ENCODE measurements around the gene CSHL1. TPM values are rescaled to one million over a fixed set of nuclear protein-coding genes. Genes with fewer than 3 reads are reported as not detected.

The CSHL1 gene
- not detected in 2 replicates for total RNA-seq

DNA sequence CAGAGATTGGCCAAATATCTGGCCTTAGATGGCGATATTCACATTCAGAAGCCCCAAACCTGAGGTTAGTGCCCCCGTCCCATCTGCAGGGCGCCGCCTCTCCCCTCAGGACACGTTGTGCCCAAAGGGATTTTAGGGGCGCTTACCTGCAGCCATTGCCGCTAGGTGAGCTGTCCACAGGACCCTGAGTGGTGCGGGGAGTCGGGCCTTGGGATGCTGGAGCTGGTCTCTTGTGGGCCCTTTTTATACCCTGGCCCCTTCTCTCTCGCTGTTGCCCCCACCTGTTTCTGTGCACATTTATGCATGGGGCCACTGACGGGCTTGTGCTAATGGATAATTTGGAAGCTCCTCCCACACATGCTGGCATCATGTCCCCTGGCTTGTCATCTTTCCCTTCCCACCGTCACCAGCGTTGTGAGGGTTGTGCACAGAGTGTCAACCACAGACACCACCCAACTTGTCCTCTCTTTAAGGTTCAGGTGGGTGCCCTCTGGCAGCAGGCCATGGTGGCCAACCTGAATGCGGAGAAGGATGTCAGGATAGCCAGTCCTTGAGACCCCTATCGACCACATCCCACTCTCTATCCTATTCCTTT is at the start of gene CSHL1:
Gene CSHL1, minus strand, starts transcription at position 218 of the 595 bp plus-strand sequence. Its CDS starts 62 bp downstream, at position 156.
- intact Hi-C loops (cut with micrococcal nuclease): loop anchor here (2.0 kb wide), 1 partner anchor 36 kb away; no protein-coding TSS in a partner anchor

DNA sequence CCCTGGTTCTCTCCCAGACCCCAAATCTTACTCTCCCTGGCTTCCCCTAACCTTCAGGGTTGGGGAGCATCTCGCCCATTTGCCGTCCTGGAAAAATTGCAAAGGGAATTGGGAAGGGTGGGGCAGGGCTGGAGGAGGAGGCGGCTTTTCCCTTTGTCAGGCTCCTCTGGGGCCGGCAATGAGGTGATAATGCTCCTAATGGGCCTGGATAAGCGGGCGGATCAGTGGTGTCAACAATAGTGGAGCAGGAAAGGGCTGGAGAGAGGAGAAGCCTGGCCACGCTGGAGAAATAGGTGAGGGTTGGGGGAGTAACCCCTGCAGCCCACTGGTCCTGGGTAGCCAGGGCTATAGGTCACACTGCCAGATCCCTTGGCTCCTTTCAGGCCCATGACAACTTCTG is 49.4 kb upstream of the CSHL1 start:
- intact Hi-C loops (cut with micrococcal nuclease): no loop called here

DNA sequence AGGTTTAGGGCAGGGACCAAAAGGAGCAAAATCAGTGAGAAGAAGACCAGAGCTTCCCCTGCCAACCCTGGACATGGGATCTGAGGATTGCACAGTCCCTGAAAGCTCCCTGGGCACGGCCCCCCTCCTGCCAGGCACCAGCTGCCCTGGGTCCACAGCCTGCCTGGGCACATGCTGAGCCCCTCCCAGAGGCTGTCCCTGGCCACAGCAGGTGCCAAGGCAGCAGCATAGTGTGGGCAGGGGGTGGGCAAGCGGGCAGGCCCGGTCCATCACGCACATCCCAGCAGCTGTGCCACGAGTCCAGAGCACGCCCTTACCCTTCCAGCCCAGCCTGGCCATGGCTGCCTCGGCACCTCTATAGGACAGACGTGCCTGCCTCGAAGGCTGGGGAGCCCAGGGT is 48.9 kb upstream of the CSHL1 start:
- intact Hi-C loops (cut with micrococcal nuclease): no loop called here

DNA sequence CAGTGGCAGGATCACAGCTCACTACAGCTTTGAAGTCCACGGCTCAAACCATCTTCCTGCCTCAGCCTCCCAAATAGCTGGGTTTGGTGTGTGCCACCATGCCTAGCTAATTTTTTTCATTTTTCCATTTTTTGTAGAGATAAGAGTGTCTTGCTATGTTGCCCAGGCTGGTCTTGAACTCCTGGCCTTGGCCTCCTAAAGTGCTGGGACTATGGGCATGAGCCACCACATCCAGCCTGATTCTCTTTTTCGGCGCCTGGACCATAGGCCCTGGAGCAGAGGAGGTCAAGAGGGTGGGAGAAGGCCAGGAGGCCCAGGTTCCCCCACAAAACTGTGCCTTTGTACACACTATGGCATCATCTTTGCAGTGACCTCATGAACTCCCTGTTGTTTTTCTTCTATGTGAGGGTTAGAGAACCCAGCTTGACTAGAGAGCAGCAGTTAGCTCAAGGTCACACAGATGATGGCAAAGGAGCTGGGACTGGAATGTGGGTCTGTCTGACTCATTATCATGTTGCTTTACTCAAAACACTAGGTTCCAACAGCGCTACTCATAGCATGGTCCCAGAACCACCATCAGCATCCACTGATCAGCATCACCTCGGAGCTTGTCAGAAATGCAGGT is 45.4 kb upstream of the CSHL1 start:
- intact Hi-C loops (cut with micrococcal nuclease): no loop called here

DNA sequence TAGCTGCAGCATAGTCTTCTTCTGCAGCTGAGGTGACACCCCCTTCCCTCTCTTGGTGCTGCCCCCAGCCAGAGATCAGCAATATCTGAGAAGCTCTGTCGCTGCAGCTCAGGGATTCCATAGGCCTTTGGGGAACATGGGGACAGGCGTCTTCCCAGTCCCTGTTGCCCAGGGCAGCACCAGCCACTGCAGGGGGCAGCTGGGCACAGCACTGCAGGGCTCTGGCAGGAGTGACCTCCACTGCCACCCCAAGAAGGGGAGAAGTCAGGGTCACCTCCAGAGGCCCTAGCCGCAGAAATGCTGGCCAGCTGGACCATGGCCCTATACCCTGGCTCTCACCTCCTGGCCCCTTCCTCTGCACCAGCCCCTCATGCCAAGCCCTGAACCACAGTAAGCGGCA is 44.7 kb upstream of the CSHL1 start:
- intact Hi-C loops (cut with micrococcal nuclease): no loop called here

DNA sequence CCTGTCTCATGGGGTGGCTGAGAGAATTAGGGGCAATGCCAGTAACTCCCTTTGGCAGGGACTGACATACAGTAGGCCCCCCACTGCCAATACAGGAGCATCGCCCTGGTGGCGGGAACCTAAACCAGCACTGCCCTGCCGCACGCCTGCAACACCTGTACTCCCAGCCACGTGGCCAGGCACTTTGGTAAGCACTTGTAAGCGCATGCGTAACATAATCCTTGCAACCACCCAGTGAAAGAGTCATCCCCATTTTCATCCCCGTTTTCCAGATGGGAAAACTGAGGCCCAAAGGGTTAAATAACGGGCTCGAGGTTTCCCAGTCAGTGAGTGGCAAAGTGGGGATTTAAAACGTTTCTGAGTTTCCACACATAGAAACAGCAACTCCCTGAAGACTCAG is 44.2 kb upstream of the CSHL1 start:
- intact Hi-C loops (cut with micrococcal nuclease): no loop called here

DNA sequence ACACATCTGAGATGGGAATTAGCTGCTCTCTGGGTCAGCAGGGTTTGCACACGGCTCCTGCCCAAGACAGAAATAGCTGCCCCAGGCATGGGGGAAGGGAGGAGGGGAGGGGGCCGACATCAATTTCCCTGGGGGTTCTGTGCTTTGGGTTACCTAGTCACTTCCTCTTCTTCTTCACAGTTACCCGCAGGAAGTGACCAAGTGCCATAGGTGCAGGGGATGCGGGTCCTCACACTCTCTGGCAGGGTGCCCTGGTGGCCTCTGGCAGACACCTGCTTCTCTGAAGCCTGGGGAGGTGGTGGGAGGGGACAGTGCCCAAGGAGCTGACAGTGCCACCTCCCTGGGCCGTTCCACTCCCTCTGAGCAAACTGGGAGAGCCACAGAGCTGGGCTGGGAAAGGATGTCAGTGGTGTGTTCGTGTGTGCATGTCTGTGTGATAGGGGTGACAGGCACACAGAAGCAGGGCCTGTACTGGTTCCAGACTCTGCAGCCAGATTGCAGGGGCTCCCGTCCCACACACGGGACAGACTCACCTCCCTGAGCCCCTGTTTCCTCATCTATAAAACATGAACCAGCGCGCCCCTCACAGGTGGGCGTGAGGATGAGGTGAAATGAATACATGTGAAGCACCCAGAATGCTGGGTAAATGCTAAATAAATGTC is 43.5 kb upstream of the CSHL1 start:
- intact Hi-C loops (cut with micrococcal nuclease): no loop called here

DNA sequence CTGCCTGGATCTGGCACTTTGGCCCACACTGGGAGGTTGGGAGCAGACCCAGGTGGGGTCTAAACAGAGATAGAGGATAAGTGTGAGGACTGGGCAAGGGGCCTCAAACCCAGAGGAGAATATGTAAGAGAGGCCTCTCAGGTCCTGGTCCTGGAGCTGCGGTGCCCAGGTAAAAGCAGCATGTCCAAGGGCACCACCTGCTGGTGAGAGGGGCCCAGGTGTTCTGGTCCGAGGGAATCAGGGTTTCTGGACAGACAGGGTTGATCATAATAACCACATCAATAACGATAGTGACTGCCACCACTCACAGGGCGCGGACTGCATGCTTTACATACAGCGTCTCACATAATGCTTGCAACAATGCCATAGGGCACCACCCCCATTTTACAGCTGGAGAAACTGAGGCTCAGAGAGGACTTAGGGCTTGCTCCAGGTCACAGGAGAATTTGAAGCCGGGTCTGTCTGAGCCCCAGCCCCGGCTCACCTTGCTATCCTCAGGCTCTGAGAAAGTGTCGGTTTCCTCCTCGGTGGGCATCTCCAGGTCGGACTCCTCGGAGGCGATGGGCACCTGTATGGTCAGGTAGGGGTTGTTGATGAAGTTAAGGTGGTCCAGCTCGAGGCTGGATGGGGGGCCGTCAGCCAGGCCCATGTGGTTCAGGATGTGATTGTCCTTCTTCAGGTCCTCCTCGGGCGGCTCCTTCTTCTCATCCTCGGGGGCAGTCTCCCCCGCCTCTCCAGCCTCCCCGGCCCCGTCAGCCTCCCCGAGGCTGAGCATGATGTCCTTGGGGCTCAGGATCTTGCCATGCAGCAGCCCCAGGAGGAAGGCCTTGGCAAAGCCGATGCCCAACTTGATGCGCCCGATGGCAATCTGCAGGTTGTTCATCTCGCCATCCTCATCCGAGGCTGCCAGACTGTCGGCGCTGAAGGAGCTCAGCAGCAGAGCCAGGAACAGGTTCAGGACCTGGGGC is 40.2 kb upstream of the CSHL1 start:
- intact Hi-C loops (cut with micrococcal nuclease): no loop called here

DNA sequence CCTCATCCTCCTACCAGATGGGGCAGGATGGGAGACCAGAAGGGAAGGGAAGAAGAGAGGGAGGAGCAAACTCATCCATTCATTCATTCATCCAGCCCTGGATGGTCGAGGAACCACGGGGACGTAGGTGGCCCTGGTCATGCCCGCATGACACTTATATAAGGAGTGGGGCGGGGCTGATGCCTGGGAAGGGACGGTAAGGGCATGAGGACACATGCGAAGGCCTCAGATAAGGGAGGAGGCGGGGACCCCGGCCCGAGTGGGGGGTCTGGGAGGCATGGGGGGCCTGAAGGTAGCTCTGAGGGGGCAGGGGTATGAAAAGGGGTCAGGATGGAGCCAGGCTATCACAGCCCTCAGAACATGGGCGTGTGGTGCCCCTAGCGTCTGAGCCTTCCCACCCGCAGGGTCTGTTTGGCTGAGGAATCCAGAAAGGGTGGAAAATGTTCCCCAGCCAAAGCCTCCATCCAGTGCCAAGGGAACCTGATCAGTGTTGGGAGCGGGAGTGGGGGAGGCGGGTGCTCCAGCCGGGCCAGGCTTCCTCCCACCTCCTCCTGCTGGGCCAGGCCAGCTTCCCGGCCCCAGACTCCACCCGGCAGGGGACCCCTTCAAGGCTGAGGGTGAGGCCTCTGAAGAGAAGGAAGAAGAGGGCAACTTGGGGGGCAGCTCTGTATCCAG is 38.7 kb upstream of the CSHL1 start:
- intact Hi-C loops (cut with micrococcal nuclease): no loop called here

DNA sequence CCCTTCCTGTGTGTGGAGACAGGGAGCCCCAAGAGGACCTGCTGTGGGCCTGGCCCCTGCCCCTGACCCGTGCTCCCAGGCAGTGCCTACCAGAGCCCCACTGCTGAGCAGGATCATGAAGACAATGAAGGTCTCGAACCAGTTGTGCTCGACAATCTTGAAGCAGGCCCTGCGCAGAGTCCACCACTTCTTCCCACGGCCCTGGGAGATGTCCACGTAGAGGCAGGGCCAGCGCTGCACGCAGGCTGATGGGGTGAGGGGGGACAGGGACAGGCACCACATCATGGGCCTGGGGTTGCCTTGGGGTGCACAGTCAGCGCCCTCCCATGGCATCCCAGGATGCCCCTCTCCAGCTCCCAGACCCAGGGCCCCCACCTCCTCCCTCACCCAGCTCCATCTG is 37.5 kb upstream of the CSHL1 start:
- intact Hi-C loops (cut with micrococcal nuclease): no loop called here

DNA sequence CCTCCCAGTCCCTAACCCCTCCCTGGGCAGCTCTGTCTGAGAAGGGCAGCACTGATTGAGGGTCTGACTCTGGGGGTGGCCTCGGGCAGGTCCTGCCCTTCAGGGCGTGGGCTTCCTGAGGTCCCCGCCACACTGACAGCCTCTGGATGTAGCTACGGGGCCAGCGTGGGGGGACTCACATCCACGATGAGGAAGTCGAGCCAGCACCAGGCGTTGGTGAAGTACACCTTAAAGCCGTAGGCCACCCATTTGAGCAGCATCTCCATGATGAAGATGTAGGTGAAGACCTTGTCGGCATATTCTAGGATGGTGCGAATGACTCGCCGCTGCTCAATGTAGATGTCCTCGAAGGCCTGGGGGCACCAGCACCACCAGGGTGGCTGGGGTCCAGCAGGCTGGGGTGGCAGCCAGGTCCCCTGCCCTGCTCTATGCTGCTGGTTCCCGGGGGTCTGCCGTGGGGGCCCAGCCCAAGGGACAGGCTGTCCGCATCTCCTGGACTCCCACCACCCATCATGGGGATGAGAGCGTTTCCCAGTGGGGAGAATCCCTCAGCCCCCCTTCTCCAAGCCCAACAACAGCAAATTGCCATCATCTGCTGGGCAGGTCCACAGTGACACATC is 36.8 kb upstream of the CSHL1 start:
- intact Hi-C loops (cut with micrococcal nuclease): loop anchor here (2.0 kb wide), 2 partner anchors 37 to 77 kb away; partner anchors contain the start of gene CSHL1

DNA sequence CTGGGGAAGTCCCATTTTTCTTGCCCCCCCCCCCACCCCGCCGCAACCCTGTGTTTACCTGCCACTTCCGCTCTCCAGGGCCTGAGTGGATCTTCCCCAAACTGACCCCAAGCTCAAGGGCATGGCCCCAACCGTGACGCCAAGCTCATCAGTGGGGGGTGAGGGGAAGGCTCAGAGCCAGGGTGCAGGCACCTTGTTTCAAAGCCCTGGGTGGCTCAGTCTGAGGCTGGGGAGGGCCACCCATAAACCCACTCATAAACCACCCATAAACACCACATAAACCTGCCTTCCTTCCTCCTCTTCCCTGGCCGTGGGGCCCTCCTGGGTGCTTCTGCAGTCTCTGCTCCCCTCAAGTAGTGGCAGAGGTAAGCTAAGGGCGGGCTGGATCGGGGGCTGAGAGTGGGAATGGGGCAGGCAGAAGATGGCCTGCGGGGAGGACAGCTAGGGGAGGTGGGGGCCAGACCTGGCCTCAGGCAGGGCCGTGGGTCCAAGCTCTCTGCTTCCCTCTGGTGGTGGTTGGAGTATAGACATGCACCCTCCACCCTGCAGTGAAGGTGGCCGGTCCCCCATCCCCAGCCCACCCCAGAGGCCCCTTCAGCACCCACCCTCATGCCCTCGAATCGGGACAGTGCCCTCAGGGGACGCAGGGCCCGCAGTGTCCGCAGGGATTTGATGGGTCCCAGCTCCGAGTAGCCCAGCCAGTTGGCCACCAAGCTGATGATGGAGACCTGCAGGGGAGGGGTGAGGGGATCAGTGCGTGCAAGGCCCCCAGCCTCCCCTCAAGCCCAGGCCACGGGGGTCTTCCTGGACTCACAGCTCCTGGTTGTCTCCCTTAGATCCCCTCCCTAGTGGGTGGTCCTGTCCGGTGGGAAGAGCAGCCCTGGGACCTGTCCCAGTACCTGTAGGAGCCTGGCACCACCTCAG is 35.6 kb upstream of the CSHL1 start:
- intact Hi-C loops (cut with micrococcal nuclease): loop anchor here (1.0 to 2.0 kb wide), 3 partner anchors 27 to 78 kb away; partner anchors contain the start of gene CSHL1

DNA sequence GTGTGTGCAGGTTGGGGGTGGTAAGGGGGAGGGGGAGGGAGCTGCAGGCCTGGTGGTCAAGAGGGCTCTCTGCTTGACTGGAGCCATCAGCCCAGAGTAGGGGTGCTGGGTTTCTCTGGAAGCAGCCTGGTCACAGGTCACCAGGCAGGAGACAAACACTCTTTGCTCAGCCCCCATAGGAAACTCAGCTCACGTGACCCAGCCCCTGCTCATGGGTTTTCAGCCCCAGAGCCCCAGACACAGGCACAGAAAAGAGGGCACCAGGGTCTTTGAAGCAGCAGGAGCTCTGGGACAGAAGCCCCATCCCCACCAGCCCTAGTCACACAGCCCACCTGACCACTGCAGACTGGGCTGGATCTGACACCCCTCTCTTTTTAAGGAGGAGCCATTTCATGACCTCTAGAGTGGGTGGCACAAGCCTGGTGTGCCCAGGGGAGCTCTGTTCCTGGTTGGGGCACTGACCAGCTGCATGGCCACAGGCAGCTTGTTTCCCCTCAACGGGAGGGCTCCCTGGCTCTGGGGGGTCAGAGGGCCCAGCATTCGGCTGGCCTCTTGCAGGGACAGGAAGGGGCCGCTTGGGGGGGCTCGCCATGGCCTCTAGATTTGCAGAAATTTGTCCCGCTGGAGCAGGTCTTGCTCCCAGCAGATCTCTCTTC is 34.9 kb upstream of the CSHL1 start:
- intact Hi-C loops (cut with micrococcal nuclease): loop anchor here (1.0 to 2.0 kb wide), 3 partner anchors 27 to 79 kb away; partner anchors contain the start of gene CSHL1

DNA sequence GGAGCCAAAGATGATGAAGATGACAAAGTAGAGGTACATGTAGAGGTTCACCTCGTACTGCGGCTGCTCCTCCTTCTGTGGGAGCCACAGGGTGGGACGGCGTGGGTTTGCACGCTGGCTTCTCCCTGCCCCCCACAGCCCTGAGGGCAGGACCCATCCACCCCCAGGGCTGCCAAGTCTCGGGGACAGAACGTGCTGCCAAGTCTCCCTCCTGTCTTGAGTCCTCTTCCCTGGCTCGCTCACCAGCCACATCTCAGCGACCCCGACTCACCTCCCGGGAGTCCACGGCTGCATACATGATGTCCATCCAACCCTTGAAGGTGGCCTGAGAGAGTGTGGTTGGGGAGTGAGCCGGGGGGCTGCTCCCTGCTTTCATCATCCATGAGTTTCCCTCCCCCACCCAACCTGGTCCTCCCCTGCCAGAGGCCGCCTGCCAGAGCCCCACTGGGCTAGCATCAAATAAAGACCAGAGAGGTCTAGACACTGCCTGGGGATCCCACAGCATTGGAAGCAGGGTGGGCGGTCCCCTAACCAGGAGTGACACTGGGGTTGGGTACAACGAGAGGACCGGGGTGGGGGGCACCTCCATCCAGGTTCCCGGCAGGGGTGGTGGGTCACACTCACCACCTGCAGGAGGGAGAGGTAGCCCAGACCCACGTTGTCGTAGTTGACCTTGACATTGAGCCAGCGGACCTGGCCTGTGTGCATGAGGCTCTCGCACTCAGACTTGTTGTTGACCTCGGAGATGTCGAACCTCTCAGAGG is 33.9 kb upstream of the CSHL1 start:
- intact Hi-C loops (cut with micrococcal nuclease): no loop called here

DNA sequence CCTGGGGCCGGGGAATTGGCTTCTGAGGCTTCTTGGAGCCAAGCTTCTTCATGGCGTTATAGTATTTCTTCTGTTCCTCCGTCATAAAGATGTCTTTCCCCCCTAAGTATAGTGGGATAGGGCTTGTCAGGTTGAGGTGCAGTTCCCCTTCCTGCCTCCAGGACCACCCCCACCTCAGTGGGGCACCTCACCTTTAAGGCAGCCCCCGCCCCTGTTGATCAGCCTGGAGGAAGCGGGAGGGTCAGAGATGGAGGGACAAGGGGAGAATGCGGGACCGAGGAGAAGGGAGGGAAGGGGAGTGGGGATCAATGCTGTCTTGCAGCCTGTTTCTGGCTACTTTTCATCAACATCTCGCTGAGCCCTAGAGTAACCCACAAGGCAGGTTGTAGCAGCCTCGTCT is 32.7 kb upstream of the CSHL1 start:
- intact Hi-C loops (cut with micrococcal nuclease): no loop called here

DNA sequence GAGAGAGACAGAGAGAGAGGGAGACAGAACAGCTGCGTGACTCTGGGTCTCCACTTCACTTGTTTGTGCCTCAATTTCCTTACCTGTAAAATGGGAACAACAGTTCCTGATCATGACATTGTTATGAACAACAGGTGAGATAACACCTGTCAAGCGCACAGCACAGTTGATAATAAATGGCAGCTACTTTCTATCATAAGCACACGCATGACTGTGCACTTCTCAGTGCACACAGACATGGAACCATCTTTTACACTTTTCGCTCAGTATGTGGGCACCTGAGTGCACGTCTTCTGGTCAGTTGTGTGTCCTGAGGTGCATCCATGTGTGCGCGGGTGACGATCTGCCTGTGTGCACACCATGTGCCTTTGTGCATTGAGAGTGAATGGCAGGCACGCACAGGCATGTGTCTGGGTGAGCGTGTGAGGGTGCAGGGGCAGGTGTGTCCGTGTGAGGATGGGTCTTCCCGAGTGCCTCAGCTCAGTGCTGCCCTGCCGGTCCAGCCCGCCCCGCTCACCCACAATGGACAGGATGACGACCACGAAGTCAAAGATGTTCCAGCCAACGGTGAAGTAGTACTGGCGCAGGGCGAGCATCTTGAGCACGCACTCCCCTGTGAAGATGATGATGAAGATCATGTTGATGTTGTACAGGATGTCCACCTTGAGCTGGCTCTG is 31.4 kb upstream of the CSHL1 start:
- intact Hi-C loops (cut with micrococcal nuclease): no loop called here

DNA sequence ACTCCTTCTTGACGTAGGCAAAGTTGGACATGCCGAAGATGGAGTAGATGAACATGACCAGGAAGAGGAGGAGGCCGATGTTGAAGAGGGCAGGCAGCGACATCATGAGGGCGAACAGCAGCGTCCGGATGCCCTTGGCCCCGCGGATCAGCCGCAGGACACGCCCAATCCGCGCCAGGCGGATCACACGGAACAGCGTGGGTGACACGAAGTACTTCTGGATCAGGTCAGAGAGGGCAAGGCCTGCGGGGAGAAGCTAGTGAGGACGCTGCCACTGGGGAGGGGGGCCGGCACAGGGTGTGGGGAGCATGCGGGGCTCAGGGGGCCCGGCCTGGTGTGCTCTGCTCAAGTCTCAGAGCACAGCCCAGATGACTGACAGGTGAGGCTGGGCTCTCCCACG is 30.7 kb upstream of the CSHL1 start:
- intact Hi-C loops (cut with micrococcal nuclease): no loop called here
